Esophagus muscularis mucosa (tissue), 4 donors: ENCODE results near the gene ATP5F1A.
"Not testable (repeated sequence)": the region's sequence is repeated elsewhere in the genome, so short reads cannot be mapped to it uniquely, and the experiment has no call there.

Source experiments
- CTCF ChIP-seq, 3 experiments: fragments of 200-600 bp in 2 of 3; fragments of 450-650 bp in 1 of 3; sonication (generic) in 2 of 3; IDR thresholded peaks; one replicate each; pipeline ENCODE4 v1.5.1; 2017 to 2019; ENCODE audit warnings: antibody characterized with exemption in 3 of 3, mild to moderate bottlenecking in 2 of 3, moderate library complexity in 1 of 3
- EP300 ChIP-seq: sonication (generic); formaldehyde crosslinking; IDR thresholded peaks from one replicate; pipeline ENCODE4 v1.6.1; 2017; ENCODE audit warnings: antibody characterized with exemption
- POLR2A ChIP-seq: fragments of 450-650 bp; IDR thresholded peaks from one replicate; pipeline ENCODE4 v1.6.1; 2017; ENCODE audit warnings: antibody characterized with exemption, moderate library complexity, mild to moderate bottlenecking, low read depth

GRCh38 chr18:46126625-46127024 lies 28.5 kb upstream of the ATP5F1A start:
- TF ChIP-seq CTCF (IDR thresholded peaks at IDR 0.05); POLR2A; EP300: not testable (repeated sequence)
